NB4 (cell line): ENCODE measurements around the gene PAFAH1B2.

ENCODE experiments used
- DNase-seq: peaks from one replicate; pipeline ENCODE4 v3.0.0; 2010; ENCODE audit warnings: low read depth
- H3K4me3 ChIP-seq: one replicate; pipeline ENCODE4 v1.5.1; 2011; ENCODE audit warnings: mild to moderate bottlenecking, low read depth, low read length, moderate library complexity
- MYC ChIP-seq: IDR thresholded peaks from 2 replicates; pipeline ENCODE4 v1.6.1; 2011; ENCODE audit warnings: low read depth, low read length
- POLR2A ChIP-seq: IDR thresholded peaks from 2 replicates; pipeline ENCODE4 v1.6.1; 2011; ENCODE audit warnings: mild to moderate bottlenecking; ENCODE audit not compliant: insufficient read length; ENCODE audit errors: extremely low read depth
- TF ChIP-seq, protein P1 (sequence below): IDR thresholded peaks from one replicate; pipeline ENCODE4 v1.5.1; 2012; ENCODE audit warnings: low read depth, low read length
- TF ChIP-seq, protein P2 (sequence below): IDR thresholded peaks from 2 replicates; pipeline ENCODE4 v1.6.1; 2011; ENCODE audit warnings: low read depth, low read length

PAFAH1B2 gene

GRCh38 chr11:117171404-117172061, 27.4 kb downstream of the PAFAH1B2 start:
- H3K4me3 ChIP-seq = no peak overlapping the region
- DNase-seq = no peak
- TF ChIP-seq, protein P1, sequence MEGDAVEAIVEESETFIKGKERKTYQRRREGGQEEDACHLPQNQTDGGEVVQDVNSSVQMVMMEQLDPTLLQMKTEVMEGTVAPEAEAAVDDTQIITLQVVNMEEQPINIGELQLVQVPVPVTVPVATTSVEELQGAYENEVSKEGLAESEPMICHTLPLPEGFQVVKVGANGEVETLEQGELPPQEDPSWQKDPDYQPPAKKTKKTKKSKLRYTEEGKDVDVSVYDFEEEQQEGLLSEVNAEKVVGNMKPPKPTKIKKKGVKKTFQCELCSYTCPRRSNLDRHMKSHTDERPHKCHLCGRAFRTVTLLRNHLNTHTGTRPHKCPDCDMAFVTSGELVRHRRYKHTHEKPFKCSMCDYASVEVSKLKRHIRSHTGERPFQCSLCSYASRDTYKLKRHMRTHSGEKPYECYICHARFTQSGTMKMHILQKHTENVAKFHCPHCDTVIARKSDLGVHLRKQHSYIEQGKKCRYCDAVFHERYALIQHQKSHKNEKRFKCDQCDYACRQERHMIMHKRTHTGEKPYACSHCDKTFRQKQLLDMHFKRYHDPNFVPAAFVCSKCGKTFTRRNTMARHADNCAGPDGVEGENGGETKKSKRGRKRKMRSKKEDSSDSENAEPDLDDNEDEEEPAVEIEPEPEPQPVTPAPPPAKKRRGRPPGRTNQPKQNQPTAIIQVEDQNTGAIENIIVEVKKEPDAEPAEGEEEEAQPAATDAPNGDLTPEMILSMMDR = no peak
- TF ChIP-seq, protein P2, sequence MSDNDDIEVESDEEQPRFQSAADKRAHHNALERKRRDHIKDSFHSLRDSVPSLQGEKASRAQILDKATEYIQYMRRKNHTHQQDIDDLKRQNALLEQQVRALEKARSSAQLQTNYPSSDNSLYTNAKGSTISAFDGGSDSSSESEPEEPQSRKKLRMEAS = no peak
- no peak for TF ChIP-seq MYC
- no peak for TF ChIP-seq POLR2A

GRCh38 chr11:117172724-117173421, 28.8 kb downstream of the PAFAH1B2 start:
- no peak overlapping the region for H3K4me3 ChIP-seq
- no peak for TF ChIP-seq MYC
- TF ChIP-seq, protein P2 = no peak
- TF ChIP-seq, protein P1 = no peak
- no peak for TF ChIP-seq POLR2A
- no peak for DNase-seq

GRCh38 chr11:117175104-117175503, 31.0 kb downstream of the PAFAH1B2 start:
- DNase-seq = no peak
- no peak overlapping the region for H3K4me3 ChIP-seq
- TF ChIP-seq, protein P2 = no peak
- no peak for TF ChIP-seq POLR2A
- TF ChIP-seq MYC = no peak
- TF ChIP-seq, protein P1 = no peak

DNA sequence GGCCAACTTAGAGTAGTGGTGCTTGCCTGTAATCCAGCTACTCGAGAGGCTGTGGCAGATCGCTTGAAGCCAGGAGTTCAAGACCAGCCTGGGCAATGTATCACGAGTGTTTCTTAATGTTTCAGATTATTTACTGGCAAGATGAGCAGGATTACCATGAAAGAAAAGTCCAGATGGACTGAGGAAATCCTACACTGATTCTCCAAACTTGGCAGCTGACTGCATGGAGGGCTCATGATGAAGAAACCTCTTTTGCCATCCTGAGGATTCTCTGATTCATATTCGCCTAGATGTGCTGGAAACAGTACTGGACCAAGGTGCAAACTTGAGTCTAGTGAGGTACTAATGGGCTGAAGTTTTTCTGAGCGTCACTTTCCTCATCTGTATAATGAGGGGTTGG, 31.7 kb downstream of the PAFAH1B2 start:
- DNase-seq = no peak
- TF ChIP-seq, protein P2 = no peak
- no peak for TF ChIP-seq MYC
- no peak for TF ChIP-seq POLR2A
- TF ChIP-seq, protein P1 = no peak
- H3K4me3 ChIP-seq = no peak overlapping the region

GRCh38 chr11:117176186-117176585, 32.1 kb downstream of the PAFAH1B2 start:
- TF ChIP-seq MYC = no peak
- TF ChIP-seq, protein P1 = no peak
- TF ChIP-seq, protein P2 = no peak
- H3K4me3 ChIP-seq = no peak overlapping the region

More at GRCh38 chr11:117176186-117176585, 32.1 kb downstream of the PAFAH1B2 start:
- no peak for DNase-seq
